Measurements from ENCODE around the gene ZNF83.
"Not testable (repeated sequence)": the region's sequence is repeated elsewhere in the genome, so short reads cannot be mapped to it uniquely, and the experiment has no call there.

The ZNF83 gene

DNA sequence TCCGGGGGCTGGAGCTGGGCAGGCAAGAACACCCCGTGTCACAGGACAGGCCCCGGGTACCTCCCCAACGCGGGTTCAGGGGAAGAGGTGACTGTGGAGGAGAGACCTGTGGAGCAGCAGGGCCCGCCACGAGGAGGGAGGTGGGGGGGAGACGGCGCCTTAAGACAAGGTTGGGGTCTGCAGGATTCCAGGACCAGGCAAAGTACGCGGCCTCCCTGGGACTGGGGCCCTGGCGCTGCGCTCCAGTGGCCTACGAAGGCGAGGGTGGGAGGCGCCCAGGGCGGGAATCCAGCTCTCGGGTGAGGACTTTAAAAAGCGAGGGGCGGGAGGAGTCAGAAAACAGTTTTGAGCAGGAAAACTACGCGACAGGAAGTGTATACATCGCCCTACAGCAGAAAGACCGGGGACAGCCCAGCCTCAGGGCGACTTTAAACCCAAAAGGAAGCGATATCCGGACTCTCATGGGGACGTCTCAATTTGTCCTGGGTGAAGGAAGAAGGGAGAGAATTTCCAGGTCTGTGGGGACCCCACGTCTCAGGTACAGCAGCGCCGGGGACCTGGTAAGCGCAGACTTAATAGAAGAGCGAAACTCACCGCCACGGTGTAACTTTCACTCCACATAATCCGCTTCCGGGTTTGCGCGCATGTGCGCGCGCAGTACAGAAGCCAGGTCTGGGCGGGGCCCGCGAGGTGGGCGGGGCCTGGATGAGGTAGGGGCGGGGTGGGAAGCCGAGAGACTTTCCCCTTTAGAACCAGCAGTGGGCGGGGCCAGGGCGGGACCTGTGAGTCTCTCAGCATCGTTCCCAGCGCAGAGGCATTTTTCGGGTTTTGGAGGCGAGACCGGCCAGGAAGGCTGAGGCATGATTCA is at the start of gene ZNF83:
ZNF83 (minus strand) TSS at position 638 of the 868 bp plus-strand sequence.
- no peaks in the 10 kb centered on the region for H3K36me3 ChIP-seq (ENCODE audit: control insufficient read depth, insufficient read depth, low read length)
- H3K4me3 ChIP-seq (replicated peaks; ENCODE audit: low read depth, low read length) = peak within 1 kb of the TSS; percentile 68
- TF ChIP-seq, protein P1, sequence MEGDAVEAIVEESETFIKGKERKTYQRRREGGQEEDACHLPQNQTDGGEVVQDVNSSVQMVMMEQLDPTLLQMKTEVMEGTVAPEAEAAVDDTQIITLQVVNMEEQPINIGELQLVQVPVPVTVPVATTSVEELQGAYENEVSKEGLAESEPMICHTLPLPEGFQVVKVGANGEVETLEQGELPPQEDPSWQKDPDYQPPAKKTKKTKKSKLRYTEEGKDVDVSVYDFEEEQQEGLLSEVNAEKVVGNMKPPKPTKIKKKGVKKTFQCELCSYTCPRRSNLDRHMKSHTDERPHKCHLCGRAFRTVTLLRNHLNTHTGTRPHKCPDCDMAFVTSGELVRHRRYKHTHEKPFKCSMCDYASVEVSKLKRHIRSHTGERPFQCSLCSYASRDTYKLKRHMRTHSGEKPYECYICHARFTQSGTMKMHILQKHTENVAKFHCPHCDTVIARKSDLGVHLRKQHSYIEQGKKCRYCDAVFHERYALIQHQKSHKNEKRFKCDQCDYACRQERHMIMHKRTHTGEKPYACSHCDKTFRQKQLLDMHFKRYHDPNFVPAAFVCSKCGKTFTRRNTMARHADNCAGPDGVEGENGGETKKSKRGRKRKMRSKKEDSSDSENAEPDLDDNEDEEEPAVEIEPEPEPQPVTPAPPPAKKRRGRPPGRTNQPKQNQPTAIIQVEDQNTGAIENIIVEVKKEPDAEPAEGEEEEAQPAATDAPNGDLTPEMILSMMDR (IDR thresholded peaks at IDR 0.05; ENCODE audit: insufficient read depth, low read length, poor library complexity, severe bottlenecking) = no peak
- no peaks in the 10 kb centered on the region for H3K27me3 ChIP-seq (replicated peaks; ENCODE audit: control insufficient read depth, insufficient read depth, low read length)
- DNase-seq (ENCODE audit: extremely low read depth, insufficient read length) = peak; percentile 91

DNA sequence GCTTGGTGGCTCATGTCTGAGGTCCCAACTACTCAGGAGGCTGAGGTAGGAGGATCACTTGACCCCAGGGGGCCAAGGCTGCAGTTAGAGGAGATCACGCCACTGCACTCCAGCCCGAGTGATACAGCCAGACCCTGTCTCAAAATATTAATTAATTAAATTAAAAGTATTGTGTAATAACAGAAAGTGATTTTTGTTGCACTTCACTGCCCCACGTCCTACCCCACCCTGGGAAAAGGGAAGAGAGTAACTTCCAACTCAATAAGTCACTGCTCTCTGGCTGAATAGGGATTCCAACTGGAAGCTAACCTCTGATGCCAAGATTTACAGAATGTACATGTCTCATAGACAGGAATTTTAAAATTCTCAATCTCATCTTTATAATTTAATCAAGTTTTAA is 49.5 kb upstream of the ZNF83 start:
- TF ChIP-seq, protein P1 (IDR thresholded peaks at IDR 0.05; ENCODE audit: insufficient read depth, low read length, poor library complexity, severe bottlenecking) = no peak
- DNase-seq (ENCODE audit: extremely low read depth, insufficient read length) = no peak
- Histone ChIP-seq H3K4me3 (replicated peaks; ENCODE audit: low read depth, low read length) (no peak overlapping the region), H3K27me3 (replicated peaks; ENCODE audit: control insufficient read depth, insufficient read depth, low read length) (no peaks in the 10 kb centered on the region), H3K36me3 (ENCODE audit: control insufficient read depth, insufficient read depth, low read length) (peaks cover 3% of the 10 kb centered on the region; the same call in 1 of the 2 replicates)

DNA sequence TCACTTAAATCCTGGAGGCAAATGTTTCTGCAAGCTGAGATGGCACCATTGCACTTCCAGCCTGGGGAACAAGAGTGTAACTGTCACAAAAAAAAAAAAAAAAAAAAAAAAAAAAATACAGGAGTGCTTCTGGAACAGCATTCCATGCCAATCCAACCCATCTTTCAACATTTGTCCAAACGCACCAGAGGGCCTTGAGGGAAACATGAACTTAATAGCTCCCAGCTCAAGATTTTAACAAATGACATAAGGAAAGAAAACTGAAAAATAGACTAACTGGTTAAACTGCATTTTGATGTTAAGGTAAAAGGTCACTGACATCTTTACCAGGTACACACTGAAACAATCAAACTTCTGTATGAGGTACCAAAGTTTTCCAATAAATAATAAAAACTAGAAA is 47.7 kb upstream of the ZNF83 start:
- H3K27me3 ChIP-seq (replicated peaks; ENCODE audit: control insufficient read depth, insufficient read depth, low read length) = no peaks in the 10 kb centered on the region
- H3K4me3 ChIP-seq (replicated peaks; ENCODE audit: low read depth, low read length) = no peak overlapping the region
- TF ChIP-seq, protein P1 (IDR thresholded peaks at IDR 0.05; ENCODE audit: insufficient read depth, low read length, poor library complexity, severe bottlenecking) = no peak
- peaks cover 3% of the 10 kb centered on the region for H3K36me3 ChIP-seq (ENCODE audit: control insufficient read depth, insufficient read depth, low read length)
- DNase-seq (ENCODE audit: extremely low read depth, insufficient read length) = no peak

DNA sequence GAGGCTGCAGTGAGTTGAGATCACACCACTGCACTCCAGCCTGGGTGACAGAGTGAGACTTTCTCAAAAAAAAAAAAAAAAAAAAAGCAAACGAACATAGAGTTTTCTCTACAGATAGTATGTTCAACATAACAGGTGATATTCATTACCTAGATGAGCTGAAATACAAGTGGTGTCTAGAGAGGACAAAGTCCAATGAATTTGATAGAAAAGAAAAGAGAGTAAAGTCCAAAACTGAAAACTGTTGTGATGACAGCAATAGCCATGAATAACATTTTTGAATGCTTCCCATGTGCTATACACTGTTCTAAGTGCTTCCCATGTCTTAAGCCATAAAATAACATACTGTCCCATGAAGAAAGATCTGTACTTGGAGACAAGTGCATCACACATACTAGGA is 43.1 kb upstream of the ZNF83 start:
- not testable (repeated sequence) for H3K36me3 ChIP-seq (ENCODE audit: control insufficient read depth, insufficient read depth, low read length); DNase-seq (ENCODE audit: extremely low read depth, insufficient read length); H3K4me3 ChIP-seq (replicated peaks; ENCODE audit: low read depth, low read length); H3K27me3 ChIP-seq (replicated peaks; ENCODE audit: control insufficient read depth, insufficient read depth, low read length)

DNA sequence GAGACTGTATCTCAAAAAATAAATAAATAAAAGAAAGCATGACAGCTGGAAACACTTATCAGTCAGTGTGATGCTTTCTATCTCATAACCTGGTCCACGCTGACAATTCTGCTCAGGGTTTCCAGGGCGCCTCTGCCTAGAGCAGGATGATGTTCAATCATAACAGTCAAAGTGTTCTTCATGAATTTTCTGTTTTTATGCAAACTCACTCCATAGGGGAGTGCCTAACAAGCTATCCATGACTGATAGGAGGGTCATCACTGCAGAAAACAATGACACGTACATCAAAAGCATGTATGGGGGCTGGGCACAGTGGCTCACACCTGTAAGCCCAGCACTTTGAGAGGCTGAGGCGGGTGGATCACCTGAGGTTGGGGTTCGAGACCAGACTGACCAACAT is 41.4 kb upstream of the ZNF83 start:
- no peaks in the 10 kb centered on the region for H3K27me3 ChIP-seq (replicated peaks; ENCODE audit: control insufficient read depth, insufficient read depth, low read length)
- no peak for DNase-seq (ENCODE audit: extremely low read depth, insufficient read length)
- TF ChIP-seq, protein P1 (IDR thresholded peaks at IDR 0.05; ENCODE audit: insufficient read depth, low read length, poor library complexity, severe bottlenecking) = no peak
- no peak overlapping the region for H3K4me3 ChIP-seq (replicated peaks; ENCODE audit: low read depth, low read length)
- peaks cover 3% of the 10 kb centered on the region for H3K36me3 ChIP-seq (ENCODE audit: control insufficient read depth, insufficient read depth, low read length)

DNA sequence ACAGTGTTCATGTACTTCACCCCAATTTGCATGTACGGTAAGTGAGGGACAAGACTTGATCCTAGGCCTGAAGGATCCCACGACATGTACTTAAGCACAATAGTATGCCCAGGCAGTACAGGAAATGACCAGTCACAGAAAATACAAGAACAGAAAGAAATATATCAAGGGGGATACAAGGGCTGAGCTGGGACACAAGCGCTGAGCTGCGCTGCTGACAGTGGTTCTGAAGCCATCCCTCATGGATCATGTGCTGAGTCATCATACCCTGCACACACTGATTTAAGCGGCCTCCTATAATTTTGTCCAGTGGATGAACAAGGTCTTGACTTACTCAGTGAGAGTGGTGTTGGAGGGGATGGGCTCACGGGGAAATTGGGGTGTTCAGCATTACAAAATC is 37.1 kb upstream of the ZNF83 start:
- DNase-seq (ENCODE audit: extremely low read depth, insufficient read length); H3K27me3 ChIP-seq (replicated peaks; ENCODE audit: control insufficient read depth, insufficient read depth, low read length); H3K4me3 ChIP-seq (replicated peaks; ENCODE audit: low read depth, low read length); H3K36me3 ChIP-seq (ENCODE audit: control insufficient read depth, insufficient read depth, low read length): not testable (repeated sequence)

Measured in GM06990 (cell line).